C4-2B (cell line): ENCODE results near the gene COQ9.

ENCODE experiments used
- CTCF ChIP-seq: fragments of 450-650 bp; conservative IDR thresholded peaks from 2 replicates; pipeline ENCODE4 v1.5.1; 2017; ENCODE audit warnings: mild to moderate bottlenecking
- ZFX ChIP-seq: fragments of 450-650 bp; IDR thresholded peaks from 2 replicates; pipeline ENCODE4 v1.6.1; 2017

- TF ChIP-seq CTCF (no peak), ZFX (no peak)
These were observed 21.1 kb downstream of the COQ9 start for GRCh38 chr16:57468346-57468745.
